Nephron progenitor cell (in vitro differentiated cells): ENCODE measurements around the gene FANCL.
A peak's percentile ranks its signal among the peaks of the same experiment; 100 is the strongest.
"Not testable (repeated sequence)": the region's sequence is repeated elsewhere in the genome, so short reads cannot be mapped to it uniquely, and the experiment has no call there.

Source experiments
- DNase-seq: peaks from one replicate; pipeline ENCODE4 v3.0.0; 2021
- H3K27ac Mint-ChIP-seq: 2 replicates; pipeline ENCODE4 v1.8.0; 2021; ENCODE audit warnings: mild to moderate bottlenecking, moderate library complexity, mixed read lengths
- H3K27me3 Mint-ChIP-seq: 2 replicates; pipeline ENCODE4 v1.8.0; 2021; ENCODE audit warnings: mild to moderate bottlenecking, low read depth, mixed read lengths; ENCODE audit not compliant: poor library complexity
- H3K36me3 Mint-ChIP-seq: 2 replicates; pipeline ENCODE4 v1.8.0; 2021; ENCODE audit warnings: low read depth, mixed read lengths
- H3K4me1 Mint-ChIP-seq: 2 replicates; pipeline ENCODE4 v1.8.0; 2021; ENCODE audit warnings: mixed read lengths
- H3K4me3 Mint-ChIP-seq: 2 replicates; pipeline ENCODE4 v1.8.0; 2021; ENCODE audit warnings: mild to moderate bottlenecking, moderate library complexity, mixed read lengths
- H3K9me3 Mint-ChIP-seq: 2 replicates; pipeline ENCODE4 v1.8.0; 2021; ENCODE audit warnings: mild to moderate bottlenecking, moderate library complexity, mixed read lengths
- TF ChIP-seq, protein P1 (sequence below): fragments of 200-600 bp; sonication (generic); IDR thresholded peaks from 2 replicates; pipeline ENCODE4 v1.5.0; 2021; ENCODE audit warnings: antibody characterized with exemption

The FANCL gene

DNA sequence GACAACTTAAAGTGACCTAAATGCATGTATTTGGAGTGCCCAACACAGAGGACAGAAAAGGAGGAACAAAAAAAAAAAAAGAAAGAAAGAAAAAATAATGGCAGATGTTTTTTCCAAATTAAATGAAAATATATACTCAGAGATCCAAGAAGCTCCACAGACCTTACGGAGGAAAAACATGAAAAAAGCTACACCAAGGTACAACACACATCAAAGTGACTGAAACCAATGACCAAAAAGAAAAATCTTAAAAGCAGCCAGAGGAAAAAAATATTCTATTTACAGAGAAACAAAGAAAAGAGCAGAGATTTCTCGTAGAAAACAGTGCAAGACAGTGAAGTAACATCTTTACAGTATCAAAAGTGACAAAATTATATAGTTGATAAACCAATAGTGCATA, 5.1 kb downstream of the FANCL start:
- Mint-ChIP-seq H3K9me3 (peaks cover 40% of the 10 kb centered on the region), H3K4me3 (no peak overlapping the region), H3K27me3 (no peaks in the 10 kb centered on the region), H3K27ac (no peak overlapping the region), H3K36me3 (peaks cover 47% of the 10 kb centered on the region), H3K4me1 (peaks cover 37% of the 10 kb centered on the region)
- DNase-seq: no peak
- TF ChIP-seq, protein P1, sequence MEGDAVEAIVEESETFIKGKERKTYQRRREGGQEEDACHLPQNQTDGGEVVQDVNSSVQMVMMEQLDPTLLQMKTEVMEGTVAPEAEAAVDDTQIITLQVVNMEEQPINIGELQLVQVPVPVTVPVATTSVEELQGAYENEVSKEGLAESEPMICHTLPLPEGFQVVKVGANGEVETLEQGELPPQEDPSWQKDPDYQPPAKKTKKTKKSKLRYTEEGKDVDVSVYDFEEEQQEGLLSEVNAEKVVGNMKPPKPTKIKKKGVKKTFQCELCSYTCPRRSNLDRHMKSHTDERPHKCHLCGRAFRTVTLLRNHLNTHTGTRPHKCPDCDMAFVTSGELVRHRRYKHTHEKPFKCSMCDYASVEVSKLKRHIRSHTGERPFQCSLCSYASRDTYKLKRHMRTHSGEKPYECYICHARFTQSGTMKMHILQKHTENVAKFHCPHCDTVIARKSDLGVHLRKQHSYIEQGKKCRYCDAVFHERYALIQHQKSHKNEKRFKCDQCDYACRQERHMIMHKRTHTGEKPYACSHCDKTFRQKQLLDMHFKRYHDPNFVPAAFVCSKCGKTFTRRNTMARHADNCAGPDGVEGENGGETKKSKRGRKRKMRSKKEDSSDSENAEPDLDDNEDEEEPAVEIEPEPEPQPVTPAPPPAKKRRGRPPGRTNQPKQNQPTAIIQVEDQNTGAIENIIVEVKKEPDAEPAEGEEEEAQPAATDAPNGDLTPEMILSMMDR: no peak

DNA sequence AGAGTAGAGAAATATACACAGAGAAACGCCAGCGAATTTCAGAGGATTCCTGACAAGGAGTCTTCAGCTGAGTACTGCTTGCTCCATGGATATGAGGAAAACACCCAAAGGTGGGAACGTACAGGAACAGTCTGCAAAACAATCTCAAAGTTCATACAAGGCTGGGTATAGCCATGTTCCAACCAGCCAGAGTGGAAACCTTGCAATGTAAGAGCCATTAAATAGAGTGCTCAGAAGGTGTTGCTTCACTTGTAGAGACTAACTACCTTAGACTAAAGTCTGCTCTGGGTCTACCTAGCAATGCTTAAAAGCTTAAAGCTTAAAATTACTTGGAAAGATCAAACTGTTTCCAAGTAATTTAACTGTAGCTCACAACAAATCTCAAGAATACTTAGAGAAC, 6.0 kb downstream of the FANCL start:
- TF ChIP-seq, protein P1: no peak
- H3K27me3 Mint-ChIP-seq: no peaks in the 10 kb centered on the region
- H3K27ac Mint-ChIP-seq: no peak overlapping the region
- H3K36me3 Mint-ChIP-seq: peaks cover 54% of the 10 kb centered on the region
- H3K9me3 Mint-ChIP-seq: peaks cover 40% of the 10 kb centered on the region
- H3K4me3 Mint-ChIP-seq: no peak overlapping the region
- no peak for DNase-seq
- H3K4me1 Mint-ChIP-seq: peaks cover 33% of the 10 kb centered on the region

DNA sequence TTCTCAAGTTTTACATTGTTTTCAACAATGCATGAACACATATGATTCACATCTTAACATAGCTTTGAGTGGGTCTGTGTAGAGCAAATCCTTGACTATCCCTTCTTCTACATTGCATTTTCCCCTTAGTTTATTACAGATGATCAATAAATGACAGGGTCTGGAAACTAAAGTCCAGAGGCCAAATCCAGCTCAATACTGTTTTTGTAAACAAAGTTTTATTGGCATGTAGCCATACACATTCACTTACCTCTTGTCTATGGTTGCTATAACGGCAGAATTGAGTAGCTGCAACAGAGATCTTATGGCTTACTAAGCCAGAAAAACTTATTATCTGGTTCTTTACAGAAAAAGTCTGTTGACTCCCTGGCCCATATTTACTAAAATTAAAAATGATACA, 12.8 kb downstream of the FANCL start:
- Mint-ChIP-seq H3K27ac (no peak overlapping the region), H3K4me1 (peaks cover 2% of the 10 kb centered on the region), H3K36me3 (peaks cover 42% of the 10 kb centered on the region), H3K9me3 (no peaks in the 10 kb centered on the region), H3K4me3 (no peak overlapping the region), H3K27me3 (no peaks in the 10 kb centered on the region)
- TF ChIP-seq, protein P1: no peak
- DNase-seq: no peak

DNA sequence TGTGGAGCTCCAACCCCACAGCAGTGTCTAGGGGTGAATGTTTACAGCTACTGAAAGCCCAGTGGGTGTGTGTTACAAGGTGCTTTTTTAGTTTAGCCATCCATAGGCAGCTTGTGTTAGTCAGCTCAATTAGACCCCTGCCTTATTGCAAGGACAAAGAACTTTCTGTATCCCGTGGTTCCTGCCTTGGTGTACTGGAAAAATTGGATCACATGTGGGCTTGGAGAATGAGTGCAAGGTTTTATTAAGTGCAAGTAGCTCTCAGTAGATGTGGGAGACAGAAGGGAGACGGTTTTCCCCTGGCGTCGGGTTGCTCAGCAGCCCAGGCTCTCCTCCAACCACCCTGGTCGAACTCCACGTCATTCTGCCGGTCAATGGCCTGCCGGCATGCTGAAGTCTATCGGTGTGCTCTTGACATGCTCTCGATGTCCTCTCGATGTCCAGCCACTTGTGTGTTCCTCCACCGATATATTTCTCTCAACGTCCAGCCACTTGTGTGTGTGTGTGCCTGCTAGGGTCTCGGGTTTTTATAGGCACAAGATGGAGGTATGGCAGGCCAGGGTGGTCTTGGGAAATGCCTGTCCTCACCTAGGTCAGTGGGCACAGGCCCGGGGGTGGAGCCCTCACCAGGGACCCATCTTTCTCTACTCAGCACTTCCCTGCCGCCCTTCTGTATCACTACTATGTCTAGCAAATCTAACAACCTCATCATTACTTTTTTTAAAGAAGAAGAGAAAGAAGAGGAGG, 13.8 kb downstream of the FANCL start:
- peak overlapping the region; percentile 85 for H3K27ac Mint-ChIP-seq
- TF ChIP-seq, protein P1: no peak

DNA sequence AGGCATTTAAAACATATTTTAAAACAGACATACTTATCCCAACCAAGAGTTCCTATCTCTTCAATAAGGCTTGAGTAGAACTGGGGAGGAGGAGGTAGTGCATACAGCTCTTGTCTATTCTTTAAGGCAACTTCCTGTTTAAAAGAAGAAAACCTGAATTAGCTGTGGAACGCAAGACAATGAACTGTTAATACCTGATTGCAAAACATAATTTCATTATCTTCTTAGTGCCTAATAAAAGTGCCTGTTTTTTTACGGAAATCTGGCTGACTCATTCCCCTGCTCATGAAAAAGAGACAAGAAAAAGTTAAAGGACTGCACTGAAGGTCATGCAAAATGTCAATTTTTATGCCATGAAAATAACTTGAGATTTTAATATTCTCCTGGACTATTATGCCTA, 19.2 kb downstream of the FANCL start:
- H3K36me3 Mint-ChIP-seq: peaks cover 53% of the 10 kb centered on the region
- H3K27me3 Mint-ChIP-seq: no peaks in the 10 kb centered on the region
- no peaks in the 10 kb centered on the region for H3K4me1 Mint-ChIP-seq
- H3K9me3 Mint-ChIP-seq: no peaks in the 10 kb centered on the region
- TF ChIP-seq, protein P1: no peak
- no peak for DNase-seq
- no peak overlapping the region for H3K4me3 Mint-ChIP-seq
- H3K27ac Mint-ChIP-seq: no peak overlapping the region

More for the DNA sequence above, 13.8 kb downstream of the FANCL start:
- DNase-seq: no peak
- H3K36me3 Mint-ChIP-seq: peaks cover 41% of the 10 kb centered on the region
- no peaks in the 10 kb centered on the region for H3K4me1 Mint-ChIP-seq
- no peaks in the 10 kb centered on the region for H3K9me3 Mint-ChIP-seq
- no peak overlapping the region for H3K4me3 Mint-ChIP-seq
- no peaks in the 10 kb centered on the region for H3K27me3 Mint-ChIP-seq

DNA sequence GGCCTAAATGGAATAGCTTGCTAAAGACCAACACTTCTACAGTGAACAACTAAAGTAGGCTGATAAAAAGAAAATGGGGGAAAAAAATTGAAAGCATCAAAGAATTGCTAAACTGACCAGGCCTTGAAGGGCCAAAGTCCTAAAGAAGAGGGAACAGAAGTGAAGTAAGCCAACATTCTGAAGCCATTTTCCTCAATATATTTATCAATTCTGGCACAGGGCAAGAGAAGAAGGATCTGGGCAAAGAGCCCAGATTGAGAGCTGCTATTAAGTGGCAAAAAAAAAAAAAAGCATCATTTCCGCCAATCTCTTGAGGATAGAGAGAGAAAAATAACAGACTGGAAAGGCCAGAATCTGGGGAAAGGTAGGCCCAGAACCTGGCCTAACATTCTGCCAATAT, 25.7 kb downstream of the FANCL start:
- Mint-ChIP-seq H3K27ac (no peak overlapping the region), H3K9me3 (peaks cover 22% of the 10 kb centered on the region), H3K4me1 (no peaks in the 10 kb centered on the region), H3K36me3 (peaks cover 93% of the 10 kb centered on the region), H3K27me3 (peaks cover 4% of the 10 kb centered on the region), H3K4me3 (no peak overlapping the region)
- TF ChIP-seq, protein P1: no peak
- DNase-seq: no peak

DNA sequence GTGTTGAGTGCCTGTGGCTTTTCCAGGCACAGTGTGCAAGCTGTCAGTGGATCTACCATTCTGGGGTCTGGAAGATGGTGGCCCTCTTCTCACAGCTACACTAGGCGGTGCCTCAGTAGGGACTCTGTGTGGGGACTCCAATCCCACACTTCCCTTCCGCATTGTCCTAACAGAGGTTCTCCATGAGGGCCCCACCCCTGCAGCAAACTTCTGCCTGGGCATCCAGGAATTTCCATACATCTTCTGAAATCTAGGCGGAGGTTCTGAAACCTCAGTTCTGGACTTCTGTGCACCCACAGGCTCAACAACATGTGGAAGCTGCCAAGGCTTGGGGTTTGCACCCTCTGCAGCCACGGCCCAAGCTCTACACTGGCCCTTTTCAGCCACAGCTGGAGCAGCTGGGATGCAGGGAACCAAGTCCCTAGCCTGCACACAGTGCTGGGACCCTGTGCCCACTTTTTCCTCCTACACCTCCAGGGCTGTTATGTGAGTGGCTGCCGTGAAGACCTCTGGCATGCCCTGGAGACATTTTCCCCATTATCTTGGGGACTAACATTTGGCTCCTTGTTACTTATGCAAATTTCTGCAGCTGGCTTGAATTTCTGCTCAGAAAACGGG, 30.1 kb downstream of the FANCL start:
- not testable (repeated sequence) for H3K4me3 Mint-ChIP-seq, H3K27ac Mint-ChIP-seq, H3K4me1 Mint-ChIP-seq, H3K27me3 Mint-ChIP-seq, DNase-seq
- peaks cover 84% of the 10 kb centered on the region for H3K36me3 Mint-ChIP-seq
- peaks cover 28% of the 10 kb centered on the region for H3K9me3 Mint-ChIP-seq
